A549 (cell line): ENCODE results near the gene HPCAL1. TPM values are rescaled to one million over a fixed set of nuclear protein-coding genes. Genes with fewer than 3 reads are reported as not detected.
A peak's percentile ranks its signal among the peaks of the same experiment; 100 is the strongest.

ENCODE experiments used
- ATAC-seq, 2 experiments: fragments of 200-7000 bp in 1 of 2; fragments of >200 bp in 1 of 2; cut with Nextera tagmentation in 1 of 2; cut with Tn5 transposase in 1 of 2; 3 replicates each; pipeline versions ENCODE4 v1.8.0 to v1.9.1; 2018 to 2020; ENCODE audit warnings: mild to moderate bottlenecking in 1 of 2, moderate library complexity in 1 of 2
- CTCF ChIA-PET: fragments of 300-600 bp; sonication (Branson Sonifier 250); formaldehyde crosslinking; extraction: SDS; loops from one replicate; lab custom pipeline; 2021; ENCODE audit warnings: antibody characterized with exemption, inconsistent platforms; lab: Yijun Ruan, JAX
- POLR2A ChIA-PET: fragments of 350-600 bp; formaldehyde crosslinking; extraction: SDS; loops from one replicate; lab custom pipeline; 2021; ENCODE audit warnings: antibody characterized with exemption, inconsistent platforms; lab: Yijun Ruan, JAX
- DNase-seq, 2 experiments: peaks; one replicate each; pipeline versions ENCODE4 v3.0.0 to v3.0.0-alpha.2; 2011 to 2016; ENCODE audit warnings: low read depth in 1 of 2, low spot score in 1 of 2
- FAIRE-seq: peaks from 2 replicates; lab custom pipeline; 2011; peaks lifted over from hg19 to GRCh38; lab: Jason Lieb, UNC
- H3K27ac ChIP-seq, 2 experiments: fragments of >200 bp; sonication (Bioruptor Twin); formaldehyde crosslinking; 3 replicates each; pipeline ENCODE4 v1.5.1; 2016 to 2017
- H3K4me1 ChIP-seq: fragments of >200 bp; sonication (Bioruptor Twin); formaldehyde crosslinking; 3 replicates; pipeline ENCODE4 v1.6.1; 2016
- H3K4me2 ChIP-seq: fragments of >200 bp; sonication (Bioruptor Twin); formaldehyde crosslinking; 3 replicates; pipeline ENCODE4 v1.6.1; 2016
- H3K4me3 ChIP-seq: fragments of >200 bp; sonication (Bioruptor Twin); formaldehyde crosslinking; 3 replicates; pipeline ENCODE4 v1.5.1; 2016
- H3K9me3 ChIP-seq: fragments of >200 bp; sonication (Bioruptor Twin); formaldehyde crosslinking; 3 replicates; pipeline ENCODE4 v1.6.1; 2016
- ATOH8 ChIP-seq: fragments of 250-450 bp; sonication (Bioruptor Pico); IDR thresholded peaks from 2 replicates; pipeline ENCODE4 v1.5.0; 2020; ENCODE audit warnings: low read depth, mild to moderate bottlenecking, moderate library complexity
- BCL3 ChIP-seq: fragments of >200 bp; sonication (Bioruptor Twin); formaldehyde crosslinking; IDR thresholded peaks from 3 replicates; pipeline ENCODE4 v1.6.1; 2016
- BHLHE40 ChIP-seq: IDR thresholded peaks from 2 replicates; pipeline ENCODE4 v1.6.1; 2012; ENCODE audit warnings: low read depth, low read length, inconsistent platforms
- CBX8 ChIP-seq: fragments of 200-600 bp; sonication (generic); IDR thresholded peaks from 2 replicates; pipeline ENCODE4 v1.6.1; 2016
- CEBPB ChIP-seq, 2 experiments: fragments of >200 bp in 1 of 2; sonication (Bioruptor Twin) in 1 of 2; formaldehyde crosslinking in 1 of 2; IDR thresholded peaks; 2 replicates each; pipeline ENCODE4 v1.6.1; 2012 to 2016
- CHD2 ChIP-seq: fragments of 150-350 bp; IDR thresholded peaks from 2 replicates; pipeline ENCODE4 v1.6.1; 2014; ENCODE audit warnings: low read length; ENCODE audit not compliant: partially characterized antibody
- E2F6 ChIP-seq: IDR thresholded peaks from 2 replicates; pipeline ENCODE4 v1.6.1; 2012; ENCODE audit warnings: low read depth, borderline replicate concordance
- EHF ChIP-seq: fragments of 250-450 bp; sonication (Bioruptor Pico); IDR thresholded peaks from 2 replicates; pipeline ENCODE4 v1.5.0; 2020; ENCODE audit warnings: mild to moderate bottlenecking
- EHMT2 ChIP-seq: fragments of 200-600 bp; sonication (generic); IDR thresholded peaks from 2 replicates; pipeline ENCODE4 v1.6.1; 2016; ENCODE audit warnings: antibody characterized with exemption, low read depth, mild to moderate bottlenecking, moderate library complexity
- EP300 ChIP-seq, 2 experiments: fragments of >200 bp; sonication (Bioruptor Twin); formaldehyde crosslinking; IDR thresholded peaks; 2 replicates in 1 of 2; 3 replicates in 1 of 2; pipeline ENCODE4 v1.6.1; 2016 to 2017
- FOSB ChIP-seq: fragments of 250-450 bp; sonication (Bioruptor Pico); IDR thresholded peaks from 2 replicates; pipeline ENCODE4 v1.5.0; 2020; ENCODE audit warnings: mild to moderate bottlenecking, moderate library complexity
- FOXS1 ChIP-seq: fragments of 250-450 bp; sonication (Bioruptor Pico); IDR thresholded peaks from 2 replicates; pipeline ENCODE4 v1.5.0; 2020; ENCODE audit warnings: mild to moderate bottlenecking, moderate library complexity
- HDAC2 ChIP-seq: fragments of 200-600 bp; sonication (generic); IDR thresholded peaks from 2 replicates; pipeline ENCODE4 v1.6.1; 2016
- HOXB13 ChIP-seq: fragments of 250-450 bp; sonication (Bioruptor Pico); IDR thresholded peaks from 2 replicates; pipeline ENCODE4 v1.5.0; 2020; ENCODE audit warnings: low read depth, mild to moderate bottlenecking, moderate library complexity
- JUNB ChIP-seq: fragments of >200 bp; sonication (Bioruptor Twin); formaldehyde crosslinking; IDR thresholded peaks from 2 replicates; pipeline ENCODE4 v1.6.1; 2016
- KDM1A ChIP-seq: fragments of 200-600 bp; sonication (generic); IDR thresholded peaks from 2 replicates; pipeline ENCODE4 v1.6.1; 2016; ENCODE audit warnings: low read depth, mild to moderate bottlenecking
- KDM5A ChIP-seq: fragments of 200-600 bp; sonication (generic); IDR thresholded peaks from 2 replicates; pipeline ENCODE4 v1.6.1; 2016; ENCODE audit warnings: antibody characterized with exemption, mild to moderate bottlenecking
- MAZ ChIP-seq: fragments of 150-350 bp; IDR thresholded peaks from 2 replicates; pipeline ENCODE4 v1.6.1; 2014; ENCODE audit warnings: antibody characterized with exemption, low read depth, low read length, borderline replicate concordance
- NPAS2 ChIP-seq: fragments of 250-450 bp; sonication (Bioruptor Pico); IDR thresholded peaks from 2 replicates; pipeline ENCODE4 v1.8.0; 2022; ENCODE audit warnings: mild to moderate bottlenecking, moderate library complexity, borderline replicate concordance
- PBX3 ChIP-seq: IDR thresholded peaks from 2 replicates; pipeline ENCODE4 v1.6.1; 2012
- PHF8 ChIP-seq: fragments of 200-600 bp; sonication (generic); IDR thresholded peaks from 2 replicates; pipeline ENCODE4 v1.6.1; 2016; ENCODE audit warnings: low read depth, mild to moderate bottlenecking, antibody characterized with exemption, moderate library complexity, borderline replicate concordance
- RAD21 ChIP-seq, 2 experiments: fragments of >200 bp in 1 of 2; sonication (Bioruptor Twin) in 1 of 2; formaldehyde crosslinking in 1 of 2; IDR thresholded peaks in 1 of 2; conservative IDR thresholded peaks in 1 of 2; 2 replicates in 1 of 2; 3 replicates in 1 of 2; pipeline ENCODE4 v1.6.1; 2012 to 2018; ENCODE audit warnings: inconsistent platforms in 1 of 2
- RCOR1 ChIP-seq: fragments of 150-350 bp; IDR thresholded peaks from 2 replicates; pipeline ENCODE4 v1.6.1; 2014; ENCODE audit warnings: antibody characterized with exemption, low read length, low read depth
- RFX5 ChIP-seq: fragments of 450-650 bp; IDR thresholded peaks from 2 replicates; pipeline ENCODE4 v1.7.1; 2014; ENCODE audit warnings: antibody characterized with exemption, mild to moderate bottlenecking, moderate library complexity
- TFCP2L1 ChIP-seq: fragments of 250-450 bp; sonication (Bioruptor Pico); IDR thresholded peaks from 2 replicates; pipeline ENCODE4 v1.5.0; 2021; ENCODE audit warnings: mild to moderate bottlenecking
- TP53 ChIP-seq: fragments of 250-450 bp; sonication (Bioruptor Pico); IDR thresholded peaks from 2 replicates; pipeline ENCODE4 v1.5.0; 2021; ENCODE audit warnings: mild to moderate bottlenecking, moderate library complexity
- ZFP36 ChIP-seq: fragments of 450-650 bp; IDR thresholded peaks from 2 replicates; pipeline ENCODE4 v1.6.1; 2014; ENCODE audit warnings: borderline replicate concordance; ENCODE audit not compliant: partially characterized antibody
- WGBS: methylation state at CpG from one replicate; pipeline ENCODE4 v1.1.6; 2017; ENCODE audit errors: missing lambda C conversion rate; 5-methylcytosine and 5-hydroxymethylcytosine counted together
- polyA plus RNA-seq, 4 experiments: library from polyadenylated mRNA; depleted of rRNA in 3 of 4; stranded (reverse); fragments of >200 nt; fragmentation: RNase III in 1 of 4; extraction: RNeasy Plus Mini Kit Qiagen cat#74134 plus additional on column Dnase treatment in 1 of 4; gene quantifications; 2 replicates in 3 of 4; 3 replicates in 1 of 4; pipeline ENCODE4 v1.2.3, GENCODE V29; 2011 to 2017
- TF ChIP-seq, protein P1 (sequence below): IDR thresholded peaks from 2 replicates; pipeline ENCODE4 v1.6.1; 2012
- TF ChIP-seq, protein P2 (sequence below): fragments of 150-350 bp; IDR thresholded peaks from 2 replicates; pipeline ENCODE4 v1.6.1; 2014; ENCODE audit warnings: low read depth, mild to moderate bottlenecking, low read length

Gene HPCAL1
- polyA plus RNA-seq, 2 of the 4 experiments (the other 2 are of a cell fraction) = 44.4 to 66.4 TPM

DNA sequence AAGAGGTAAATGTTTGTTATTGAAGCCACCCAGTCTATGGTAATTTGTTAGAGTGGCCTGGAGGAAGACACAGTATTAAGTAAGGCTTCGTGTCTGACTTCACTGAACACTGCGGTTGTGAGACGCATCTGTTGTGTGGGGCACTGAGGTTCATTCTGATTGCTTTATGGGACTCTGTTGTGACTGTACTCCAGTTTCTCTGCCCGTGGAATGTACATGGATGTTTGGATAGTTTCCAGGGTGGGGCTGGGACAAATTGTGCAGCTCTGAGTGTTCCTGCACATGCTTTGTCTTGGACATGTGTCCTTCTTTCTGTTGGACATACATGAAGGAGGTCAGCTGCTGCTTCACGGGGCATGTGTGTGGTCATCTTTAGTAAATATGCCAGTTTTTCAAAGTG, 86.9 kb downstream of the HPCAL1 start:
- 70% methylated on average over 5 of the region's 5 CpGs for WGBS
- TF ChIP-seq NPAS2 (CRISPR knock-in tag) = no peak
- TF ChIP-seq HOXB13 (CRISPR knock-in tag) = no peak
- no peak for TF ChIP-seq MAZ
- TF ChIP-seq, protein P1, sequence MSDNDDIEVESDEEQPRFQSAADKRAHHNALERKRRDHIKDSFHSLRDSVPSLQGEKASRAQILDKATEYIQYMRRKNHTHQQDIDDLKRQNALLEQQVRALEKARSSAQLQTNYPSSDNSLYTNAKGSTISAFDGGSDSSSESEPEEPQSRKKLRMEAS = no peak
- no peak for TF ChIP-seq BHLHE40
- TF ChIP-seq EHMT2 = no peak
- TF ChIP-seq RAD21 (conservative IDR thresholded peaks at IDR 0.05 in 1 of 2, IDR thresholded peaks at IDR 0.05 in 1 of 2) = no peak
- TF ChIP-seq PHF8 = no peak
- no peak for TF ChIP-seq KDM1A
- no peak for TF ChIP-seq ATOH8
- no peak for TF ChIP-seq HDAC2
- TF ChIP-seq CBX8 = no peak
- no peak for TF ChIP-seq EHF (CRISPR knock-in tag)
- TF ChIP-seq RFX5 = no peak
- TF ChIP-seq JUNB = no peak
- no peak for TF ChIP-seq RCOR1
- no peak for TF ChIP-seq FOXS1 (CRISPR knock-in tag)
- no peak for TF ChIP-seq PBX3
- TF ChIP-seq KDM5A = no peak
- TF ChIP-seq BCL3 = no peak
- H3K4me1 ChIP-seq = peaks cover 84% of the 10 kb centered on the region
- FAIRE-seq = no peak
- DNase-seq = no peak
- H3K4me3 ChIP-seq = no peak overlapping the region
- peak overlapping the region; percentile 89; a peak in 5 of 6 replicates for H3K27ac ChIP-seq
- H3K9me3 ChIP-seq = no peaks in the 10 kb centered on the region
- ATAC-seq = no peak; a peak in 1 of 6 replicates
- ChIA-PET POLR2A (no interaction called here), CTCF (interaction anchor here (1.0 to 7.8 kb wide), 7 partner anchors 9 to 265 kb away, joined by 3 to 44 read pairs (median 5); no protein-coding TSS in a partner anchor)
- H3K4me2 ChIP-seq = peak overlapping the region; percentile 61

DNA sequence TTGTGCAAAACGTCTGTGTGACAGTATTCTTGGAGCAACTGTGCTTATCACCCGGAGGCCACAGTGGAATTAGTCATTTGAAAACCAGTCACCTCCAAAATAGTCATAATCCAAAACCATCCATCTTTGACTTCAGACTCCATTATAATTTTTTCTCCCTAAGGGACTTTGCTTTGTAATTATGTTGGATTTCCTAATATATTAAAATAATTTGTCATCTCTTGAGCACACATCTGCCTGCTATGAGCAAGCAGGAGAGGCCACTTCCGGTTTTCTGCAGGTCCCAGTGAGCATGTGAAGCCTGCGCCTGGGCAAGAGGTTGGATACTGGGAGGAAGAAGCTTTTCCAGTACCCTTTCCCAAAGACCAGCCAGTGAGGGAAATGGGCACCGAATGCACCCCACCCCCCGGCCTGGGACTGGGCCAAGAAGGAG, 87.7 kb downstream of the HPCAL1 start:
- peak overlapping the region; percentile 89; a peak in 5 of 6 replicates for H3K27ac ChIP-seq
- no peak overlapping the region for H3K4me3 ChIP-seq
- H3K4me1 ChIP-seq = peaks cover 75% of the 10 kb centered on the region
- peak overlapping the region; percentile 61 for H3K4me2 ChIP-seq
- FAIRE-seq = no peak
- DNase-seq = no peak
- 63% methylated on average over 6 of the region's 6 CpGs for WGBS
- ChIA-PET POLR2A (no interaction called here), CTCF (interaction anchor here (1.0 to 7.8 kb wide), 7 partner anchors 8 to 266 kb away, joined by 3 to 44 read pairs (median 6); no protein-coding TSS in a partner anchor)
- no peaks in the 10 kb centered on the region for H3K9me3 ChIP-seq
- no peak for ATAC-seq
- no peak for TF ChIP-seq TFCP2L1 (CRISPR knock-in tag)
- TF ChIP-seq EP300 (IDR thresholded peaks at IDR 0.05) = no peak
- no peak for TF ChIP-seq HOXB13 (CRISPR knock-in tag)

- ATAC-seq (no peak), DNase-seq (no peak), FAIRE-seq (no peak)
- 93% methylated on average over 5 of the region's 5 CpGs for WGBS
- Histone ChIP-seq H3K4me1 (peaks cover 58% of the 10 kb centered on the region), H3K27ac (peak overlapping the region in 1 of 2 experiments; percentile 26; a peak in 2 of 6 replicates), H3K4me3 (no peak overlapping the region), H3K4me2 (no peak overlapping the region), H3K9me3 (no peaks in the 10 kb centered on the region)
- CTCF ChIA-PET = interaction anchor here (1.1 to 7.8 kb wide), 8 partner anchors 9 to 195 kb away, joined by 3 to 44 read pairs (median 4); no protein-coding TSS in a partner anchor
- POLR2A ChIA-PET = no interaction called here
- no peak for TF ChIP-seq CHD2
- TF ChIP-seq TP53 = no peak
- TF ChIP-seq FOSB (CRISPR knock-in tag) = no peak
- TF ChIP-seq ZFP36 = no peak
- TF ChIP-seq KDM5A = no peak
- TF ChIP-seq RAD21 (conservative IDR thresholded peaks at IDR 0.05 in 1 of 2, IDR thresholded peaks at IDR 0.05 in 1 of 2) = no peak
- TF ChIP-seq CEBPB (IDR thresholded peaks at IDR 0.05) = no peak
- no peak for TF ChIP-seq KDM1A
- no peak for TF ChIP-seq E2F6
- TF ChIP-seq, protein P2, sequence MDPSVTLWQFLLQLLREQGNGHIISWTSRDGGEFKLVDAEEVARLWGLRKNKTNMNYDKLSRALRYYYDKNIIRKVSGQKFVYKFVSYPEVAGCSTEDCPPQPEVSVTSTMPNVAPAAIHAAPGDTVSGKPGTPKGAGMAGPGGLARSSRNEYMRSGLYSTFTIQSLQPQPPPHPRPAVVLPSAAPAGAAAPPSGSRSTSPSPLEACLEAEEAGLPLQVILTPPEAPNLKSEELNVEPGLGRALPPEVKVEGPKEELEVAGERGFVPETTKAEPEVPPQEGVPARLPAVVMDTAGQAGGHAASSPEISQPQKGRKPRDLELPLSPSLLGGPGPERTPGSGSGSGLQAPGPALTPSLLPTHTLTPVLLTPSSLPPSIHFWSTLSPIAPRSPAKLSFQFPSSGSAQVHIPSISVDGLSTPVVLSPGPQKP = no peak
Observed at GRCh38 chr2:10392100-10392499, 89.4 kb downstream of the HPCAL1 start.
